PC-3 (cell line): ENCODE data around the gene ENAM. TPM values are rescaled to one million over a fixed set of nuclear protein-coding genes. Genes with fewer than 3 reads are reported as not detected.

Source experiments
- ATAC-seq: fragments of 200-7000 bp; cut with Tn5 transposase; 2 replicates; pipeline ENCODE4 v1.9.1; 2020; ENCODE audit warnings: mild to moderate bottlenecking, moderate library complexity
- BruUV-seq: library from RNA; stranded (reverse); fragments of 400-500 nt; replicated peaks from 2 replicates; lab custom pipeline; 2021; lab: Mats Ljungman, UMichigan
- CTCF ChIA-PET: fragments of 300-600 bp; sonication (Branson Sonifier 250); formaldehyde crosslinking; loops from one replicate; lab custom pipeline; 2022; ENCODE audit warnings: antibody characterized with exemption; lab: Charles Lee
- POLR2A ChIA-PET: fragments of 300-600 bp; sonication (Branson Sonifier 250); formaldehyde crosslinking; loops from one replicate; lab custom pipeline; 2022; ENCODE audit warnings: antibody characterized with exemption; ENCODE audit not compliant: unreplicated experiment; lab: Charles Lee
- DNase-seq: peaks from one replicate; pipeline ENCODE4 v3.0.0-alpha.2; 2015
- H2AFZ ChIP-seq: fragments of 300-600 bp; sonication (generic); 2 replicates; pipeline ENCODE4 v1.6.0; 2016; ENCODE audit warnings: antibody characterized with exemption, low read length
- H3F3A ChIP-seq: fragments of 300-600 bp; sonication (generic); one replicate; pipeline ENCODE4 v1.6.0; 2017; ENCODE audit warnings: antibody characterized with exemption, low read length, control low read depth, mild to moderate bottlenecking; ENCODE audit not compliant: unreplicated experiment
- H3K27ac ChIP-seq: fragments of 300-600 bp; sonication (generic); 2 replicates; pipeline ENCODE4 v1.5.1; 2016; ENCODE audit warnings: mild to moderate bottlenecking, low read length
- H3K27me3 ChIP-seq: fragments of 300-600 bp; sonication (generic); 2 replicates; pipeline ENCODE4 v1.6.1; 2016; ENCODE audit warnings: low read length, mixed read lengths
- H3K36me3 ChIP-seq: fragments of 300-600 bp; sonication (generic); 2 replicates; pipeline ENCODE4 v1.6.1; 2016; ENCODE audit warnings: low read depth, mixed run types, low read length, mixed read lengths
- H3K4me1 ChIP-seq: fragments of 300-600 bp; sonication (generic); 2 replicates; pipeline ENCODE4 v1.5.1; 2016; ENCODE audit warnings: low read length; ENCODE audit not compliant: insufficient read depth
- H3K4me2 ChIP-seq: fragments of 300-600 bp; sonication (generic); 2 replicates; pipeline ENCODE4 v1.6.0; 2016; ENCODE audit warnings: low read length
- H3K4me3 ChIP-seq: fragments of 300-600 bp; sonication (generic); 2 replicates; pipeline ENCODE4 v1.5.1; 2016; ENCODE audit warnings: mild to moderate bottlenecking, low read length, mixed read lengths
- H3K79me2 ChIP-seq: fragments of 300-600 bp; sonication (generic); 2 replicates; pipeline ENCODE4 v1.6.1; 2017; ENCODE audit warnings: low read length, mixed read lengths
- H3K9ac ChIP-seq: fragments of 300-600 bp; sonication (generic); 2 replicates; pipeline ENCODE4 v1.6.0; 2016; ENCODE audit warnings: mild to moderate bottlenecking, low read length
- H3K9me2 ChIP-seq: fragments of 300-600 bp; sonication (generic); replicated peaks from 2 replicates; pipeline ENCODE4 v1.6.1; 2016; ENCODE audit warnings: mixed run types, low read length, mixed read lengths
- H3K9me3 ChIP-seq: fragments of 300-600 bp; sonication (generic); 2 replicates; pipeline ENCODE4 v1.6.1; 2016; ENCODE audit warnings: low read length, mixed read lengths
- H4K20me1 ChIP-seq: fragments of 300-600 bp; sonication (generic); 2 replicates; pipeline ENCODE4 v1.6.1; 2016; ENCODE audit warnings: low read length, mixed read lengths
- CTCF ChIP-seq: fragments of 300-600 bp; sonication (generic); conservative IDR thresholded peaks from 2 replicates; pipeline ENCODE4 v1.5.1; 2017; ENCODE audit warnings: antibody characterized with exemption, low read depth, mild to moderate bottlenecking, low read length
- EZH2 ChIP-seq: fragments of 300-600 bp; sonication (generic); IDR thresholded peaks from one replicate; pipeline ENCODE4 v1.6.1; 2017; ENCODE audit warnings: antibody characterized with exemption, mild to moderate bottlenecking, low read length; ENCODE audit not compliant: unreplicated experiment
- EZH2phosphoT487 ChIP-seq: fragments of 300-600 bp; sonication (generic); IDR thresholded peaks from 2 replicates; pipeline ENCODE4 v1.6.1; 2018; ENCODE audit warnings: mild to moderate bottlenecking, antibody characterized with exemption, low read length, borderline replicate concordance
- intact Hi-C: fragments of 100-400 bp; cut with micrococcal nuclease; formaldehyde crosslinking; loops from 2 replicates; pipeline ENCODE4 v1.9.0; 2023
- total RNA-seq: library from RNA; depleted of rRNA; stranded (reverse); fragments of >200 nt; gene quantifications from 2 replicates; pipeline ENCODE4 v1.2.3, GENCODE V29; 2014

ENAM gene
- total RNA-seq, 1 experiment from 2014 or later, result not detected

- Histone ChIP-seq H3K9me3 (no peaks in the 10 kb centered on the region), H3K9me2 (no peaks in the 10 kb centered on the region), H3K4me2 (peak overlapping the region; percentile 88), H3K9ac (peak overlapping the region; percentile 94), H3K79me2 (peaks cover 40% of the 10 kb centered on the region), H4K20me1 (peaks cover 16% of the 10 kb centered on the region), H3K4me3 (peak overlapping the region; percentile 89), H3K27ac (peak overlapping the region; percentile 68), H3K4me1 (peaks cover 21% of the 10 kb centered on the region), H3K36me3 (peaks cover 10% of the 10 kb centered on the region), H2AFZ (peak overlapping the region; percentile 99), H3K27me3 (no peaks in the 10 kb centered on the region), H3F3A (no peaks in the 10 kb centered on the region)
- BruUV-seq, result no TSS peak
- DNase-seq (no peak), ATAC-seq (no peak)
- intact Hi-C loops, result loop anchor here (5.0 kb wide), 2 partner anchors 150 to 305 kb away; partner anchors contain the start of genes DCK and GRSF1
- POLR2A ChIA-PET, result no interaction called here
- CTCF ChIA-PET, result interaction anchor here (0.6 kb wide), 1 partner anchor 35 kb away, joined by 3 read pairs; no protein-coding TSS in a partner anchor
- no peak for TF ChIP-seq CTCF
- no peak for TF ChIP-seq EZH2
- no peak for TF ChIP-seq EZH2phosphoT487
Measured at GRCh38 chr4:70687392-70687791, 58.8 kb downstream of the ENAM start.

GRCh38 chr4:70687821-70688794 lies 59.6 kb downstream of the ENAM start, which contains the start of gene UTP3:
TSS of gene UTP3 (plus strand) at chr4:70688532. CDS start at chr4:70688678, 146 bp downstream.
- ATAC-seq (peak; percentile 95), DNase-seq (peak; percentile 100)
- TF ChIP-seq EZH2phosphoT487 (no peak), CTCF (peak; percentile 99)
- TSS peak; percentile 99 for BruUV-seq
- Histone ChIP-seq H4K20me1 (peaks cover 16% of the 10 kb centered on the region), H3K9ac (peak within 1 kb of the TSS; percentile 94), H3K4me2 (peak within 1 kb of the TSS; percentile 93), H3F3A (no peaks in the 10 kb centered on the region), H3K36me3 (peaks cover 10% of the 10 kb centered on the region), H2AFZ (peak within 1 kb of the TSS; percentile 99), H3K4me3 (peak within 1 kb of the TSS; percentile 89), H3K4me1 (peaks cover 21% of the 10 kb centered on the region), H3K9me3 (no peaks in the 10 kb centered on the region), H3K27me3 (no peaks in the 10 kb centered on the region), H3K9me2 (no peaks in the 10 kb centered on the region), H3K79me2 (peaks cover 47% of the 10 kb centered on the region), H3K27ac (peak within 1 kb of the TSS; percentile 68)
- intact Hi-C loops, result loop anchor here (1.0 to 5.0 kb wide), 5 partner anchors 16 to 304 kb away; partner anchors contain the start of genes DCK and GRSF1
- ChIA-PET CTCF (interaction anchor here (0.6 kb wide), 2 partner anchors 34 to 322 kb away, joined by 3 to 6 read pairs; no protein-coding TSS in a partner anchor), POLR2A (interaction anchor here (0.8 kb wide), 1 partner anchor 322 kb away, joined by 4 read pairs; no protein-coding TSS in a partner anchor)
